VCaP (cell line): ENCODE results near the gene EID1.

ENCODE experiments used
- H3K27ac ChIP-seq: fragments of 450-650 bp; 2 replicates; pipeline ENCODE4 v1.5.1; 2017
- CTCF ChIP-seq: fragments of 450-650 bp; conservative IDR thresholded peaks from 2 replicates; pipeline ENCODE4 v1.5.1; 2017; ENCODE audit warnings: mild to moderate bottlenecking, moderate library complexity

Gene EID1

GRCh38 chr15:48914717-48915116, 36.8 kb downstream of the EID1 start:
- TF ChIP-seq CTCF: no peak
- H3K27ac ChIP-seq: no peak overlapping the region

- H3K27ac ChIP-seq: no peak overlapping the region
- TF ChIP-seq CTCF: no peak
Observed at GRCh38 chr15:48915861-48916260, 37.9 kb downstream of the EID1 start.

- no peak overlapping the region for H3K27ac ChIP-seq
- no peak for TF ChIP-seq CTCF
Observed at GRCh38 chr15:48916721-48917120, 38.8 kb downstream of the EID1 start.

GRCh38 chr15:48922046-48922445, 44.1 kb downstream of the EID1 start:
- no peak overlapping the region for H3K27ac ChIP-seq
- no peak for TF ChIP-seq CTCF

- TF ChIP-seq CTCF: no peak
- H3K27ac ChIP-seq: no peak overlapping the region
Observed at GRCh38 chr15:48924528-48925393, 46.8 kb downstream of the EID1 start.

- TF ChIP-seq CTCF: no peak
- no peak overlapping the region for H3K27ac ChIP-seq
Observed at GRCh38 chr15:48925714-48926223, 47.8 kb downstream of the EID1 start.

GRCh38 chr15:48928877-48929538, 51.1 kb downstream of the EID1 start:
- TF ChIP-seq CTCF: no peak
- no peak overlapping the region for H3K27ac ChIP-seq
